OCI-LY7 (cell line): ENCODE data around the gene REM1. TPM values are rescaled to one million over a fixed set of nuclear protein-coding genes. Genes with fewer than 3 reads are reported as not detected.

Experiments used
- BruUV-seq: library from RNA; stranded (reverse); fragments of 400-500 nt; replicated peaks from 2 replicates; lab custom pipeline; 2021; lab: Mats Ljungman, UMichigan
- CTCF ChIA-PET: fragments of 300-600 bp; sonication (Branson Sonifier 250); formaldehyde crosslinking; loops from one replicate; lab custom pipeline; 2022; ENCODE audit warnings: antibody characterized with exemption; ENCODE audit not compliant: unreplicated experiment; lab: Charles Lee
- POLR2A ChIA-PET: fragments of 300-600 bp; sonication (Branson Sonifier 250); formaldehyde crosslinking; loops from one replicate; lab custom pipeline; 2022; ENCODE audit warnings: antibody characterized with exemption; lab: Charles Lee
- DNase-seq: peaks from one replicate; pipeline ENCODE4 v3.0.0-alpha.2; 2015; ENCODE audit warnings: low spot score
- H2AFZ ChIP-seq: fragments of 200-600 bp; sonication (generic), shearing (Covaris generic); 2 replicates; pipeline ENCODE4 v1.6.1; 2014; ENCODE audit warnings: mild to moderate bottlenecking, antibody characterized with exemption, low read length, moderate library complexity
- H3K27ac ChIP-seq: fragments of 200-600 bp; sonication (generic); 2 replicates; pipeline ENCODE4 v1.5.1; 2014; ENCODE audit warnings: mixed run types, low read depth, mild to moderate bottlenecking, moderate library complexity, low read length, inconsistent platforms; ENCODE audit not compliant: poor library complexity, severe bottlenecking
- H3K36me3 ChIP-seq: fragments of 200-600 bp; sonication (generic); 2 replicates; pipeline ENCODE4 v1.6.1; 2014; ENCODE audit warnings: mild to moderate bottlenecking, antibody characterized with exemption, low read length, moderate library complexity, mixed read lengths; ENCODE audit not compliant: insufficient read depth
- H3K4me1 ChIP-seq: fragments of 200-600 bp; sonication (generic); 2 replicates; pipeline ENCODE4 v1.5.1; 2014; ENCODE audit warnings: mild to moderate bottlenecking, low read length; ENCODE audit not compliant: insufficient read depth, poor library complexity, severe bottlenecking
- H3K4me2 ChIP-seq: fragments of 200-600 bp; sonication (generic); 2 replicates; pipeline ENCODE4 v1.6.1; 2014; ENCODE audit warnings: mild to moderate bottlenecking, low read length
- H3K4me3 ChIP-seq: fragments of 200-600 bp; sonication (generic); 2 replicates; pipeline ENCODE4 v1.5.1; 2014; ENCODE audit warnings: mild to moderate bottlenecking, low read depth, low read length; ENCODE audit not compliant: poor library complexity, severe bottlenecking
- H3K79me2 ChIP-seq: fragments of 200-600 bp; sonication (generic); 2 replicates; pipeline ENCODE4 v1.6.1; 2016; ENCODE audit warnings: low read depth, mild to moderate bottlenecking, low read length, moderate library complexity, mixed read lengths; ENCODE audit not compliant: insufficient read depth
- H3K9me2 ChIP-seq: fragments of 200-600 bp; sonication (generic); 2 replicates; pipeline ENCODE4 v1.6.1; 2016; ENCODE audit warnings: mild to moderate bottlenecking, low read length, mixed read lengths; ENCODE audit not compliant: insufficient read depth
- H3K9me3 ChIP-seq: fragments of 200-600 bp; sonication (generic); 2 replicates; pipeline ENCODE4 v1.6.1; 2014; ENCODE audit warnings: mild to moderate bottlenecking, mixed run types, low read length, mixed read lengths
- H4K20me1 ChIP-seq: fragments of 200-600 bp; sonication (generic); 2 replicates; pipeline ENCODE4 v1.6.1; 2014; ENCODE audit warnings: mild to moderate bottlenecking, antibody characterized with exemption, low read length, moderate library complexity, mixed read lengths; ENCODE audit not compliant: insufficient read depth
- CTCF ChIP-seq: fragments of 200-600 bp; sonication (generic); conservative IDR thresholded peaks from 2 replicates; pipeline ENCODE4 v1.5.1; 2014; ENCODE audit warnings: mild to moderate bottlenecking, antibody characterized with exemption, low read length, moderate library complexity, mixed read lengths
- EZH2phosphoT487 ChIP-seq: fragments of 200-600 bp; sonication (generic); IDR thresholded peaks from 2 replicates; pipeline ENCODE4 v1.6.1; 2018; ENCODE audit warnings: low read depth, borderline replicate concordance, mild to moderate bottlenecking, mixed run types, antibody characterized with exemption, low read length, moderate library complexity, mixed read lengths
- intact Hi-C: fragments of 100-400 bp; cut with micrococcal nuclease; formaldehyde crosslinking; loops from one replicate; pipeline ENCODE4 v1.10.0; 2022; ENCODE audit not compliant: unreplicated experiment
- total RNA-seq, 2 experiments: library from RNA; depleted of rRNA in 1 of 2; stranded (reverse); fragments of >200 nt in 1 of 2; shearing (Covaris generic) in 1 of 2; gene quantifications; 2 replicates each; pipeline ENCODE4 v1.2.3, GENCODE V29; 2014 to 2022

Gene REM1
- total RNA-seq, 2 experiments from 2014 or later, result not detected

- no peak for DNase-seq
- H4K20me1 ChIP-seq, result no peaks in the 10 kb centered on the region
- no TSS peak for BruUV-seq
- no peaks in the 10 kb centered on the region for H3K9me3 ChIP-seq
- H3K9me2 ChIP-seq, result no peaks in the 10 kb centered on the region
- H3K4me3 ChIP-seq, result peak overlapping the region; percentile 89
- peak overlapping the region; percentile 12 for H3K27ac ChIP-seq
- intact Hi-C loops, result no loop called here
- ChIA-PET CTCF (no interaction called here), POLR2A (interaction anchor here (0.9 to 1.3 kb wide), 2 partner anchors 16 to 36 kb away, joined by 3 read pairs; no protein-coding TSS in a partner anchor)
- H2AFZ ChIP-seq, result peak overlapping the region; percentile 85; the same call in 1 of the 2 replicates
- TF ChIP-seq EZH2phosphoT487, result no peak
- no peak for TF ChIP-seq CTCF
- peaks cover 25% of the 10 kb centered on the region; the same call in 1 of the 2 replicates for H3K36me3 ChIP-seq
- H3K79me2 ChIP-seq, result peaks cover 50% of the 10 kb centered on the region
- H3K4me2 ChIP-seq, result peak overlapping the region; percentile 99
- H3K4me1 ChIP-seq, result peaks cover 16% of the 10 kb centered on the region
Measured at GRCh38 chr20:31515072-31515774, 40.1 kb downstream of the REM1 start.

GRCh38 chr20:31515775-31516107 lies 40.7 kb downstream of the REM1 start:
- Histone ChIP-seq H3K9me3 (no peaks in the 10 kb centered on the region), H3K4me3 (peak overlapping the region; percentile 89), H3K36me3 (peaks cover 27% of the 10 kb centered on the region; the same call in 1 of the 2 replicates), H3K4me2 (peak overlapping the region; percentile 99), H3K27ac (no peak overlapping the region), H3K79me2 (peaks cover 50% of the 10 kb centered on the region), H3K4me1 (peaks cover 16% of the 10 kb centered on the region), H2AFZ (no peak overlapping the region), H3K9me2 (no peaks in the 10 kb centered on the region), H4K20me1 (no peaks in the 10 kb centered on the region)
- intact Hi-C loops, result no loop called here
- POLR2A ChIA-PET, result interaction anchor here (0.9 to 1.3 kb wide), 2 partner anchors 15 to 35 kb away, joined by 3 read pairs; no protein-coding TSS in a partner anchor
- CTCF ChIA-PET, result no interaction called here
- peak; percentile 6 for DNase-seq
- no peak for TF ChIP-seq EZH2phosphoT487
- TF ChIP-seq CTCF, result no peak
- no TSS peak for BruUV-seq

- no peaks in the 10 kb centered on the region for H4K20me1 ChIP-seq
Measured at GRCh38 chr20:31516166-31516565, 41.1 kb downstream of the REM1 start.

More at GRCh38 chr20:31516166-31516565, 41.1 kb downstream of the REM1 start:
- POLR2A ChIA-PET, result interaction anchor here (0.9 to 1.3 kb wide), 2 partner anchors 15 to 35 kb away, joined by 3 read pairs; no protein-coding TSS in a partner anchor
- Histone ChIP-seq H2AFZ (no peak overlapping the region), H3K4me1 (peaks cover 16% of the 10 kb centered on the region), H3K79me2 (peaks cover 50% of the 10 kb centered on the region), H3K4me2 (peak overlapping the region; percentile 99), H3K4me3 (peak overlapping the region; percentile 89), H3K27ac (no peak overlapping the region), H3K9me3 (no peaks in the 10 kb centered on the region), H3K9me2 (no peaks in the 10 kb centered on the region), H3K36me3 (peaks cover 31% of the 10 kb centered on the region)
- no peak for TF ChIP-seq CTCF
- TF ChIP-seq EZH2phosphoT487, result no peak
- CTCF ChIA-PET, result no interaction called here
- DNase-seq, result no peak
- TSS peak; percentile 72 for BruUV-seq
- intact Hi-C loops, result no loop called here
